Endothelial cell of umbilical vein (primary cell): ENCODE results near the gene FAM234B. TPM values are rescaled to one million over a fixed set of nuclear protein-coding genes. Genes with fewer than 3 reads are reported as not detected.

Source experiments
- BruUV-seq: library from RNA; stranded (reverse); fragments of 400-500 nt; replicated peaks from 2 replicates; lab custom pipeline; 2021; lab: Mats Ljungman, UMichigan
- CTCF ChIA-PET: fragments of 300-600, 350-600 bp; sonication (Branson Sonifier 250); formaldehyde crosslinking; loops from one replicate; lab custom pipeline; 2021; ENCODE audit warnings: antibody characterized with exemption, inconsistent platforms; lab: Charles Lee
- POLR2A ChIA-PET: fragments of 300-600, 350-600 bp; sonication (Branson Sonifier 250); formaldehyde crosslinking; loops from one replicate; lab custom pipeline; 2021; ENCODE audit warnings: antibody characterized with exemption, inconsistent platforms; lab: Charles Lee
- DNase-seq: peaks from one replicate; pipeline ENCODE4 v3.0.0-alpha.2; 2011; ENCODE audit warnings: low read depth, low spot score
- FAIRE-seq: peaks from 2 replicates; lab custom pipeline; 2011; peaks lifted over from hg19 to GRCh38; lab: Jason Lieb, UNC
- H2AFZ ChIP-seq: 2 replicates; pipeline ENCODE4 v1.6.0; 2012; ENCODE audit warnings: low read depth, low read length, control low read depth, inconsistent platforms
- H3K27ac ChIP-seq: 2 replicates; pipeline ENCODE4 v1.5.1; 2011; ENCODE audit warnings: low read depth, mild to moderate bottlenecking, control low read depth, low read length, moderate library complexity; ENCODE audit not compliant: insufficient read depth
- H3K27me3 ChIP-seq, 2 experiments: 2 replicates each; pipeline versions ENCODE4 v1.6.0 to v1.6.1; 2011; ENCODE audit warnings: low read length in 2 of 2, mixed read lengths in 1 of 2; ENCODE audit not compliant: control insufficient read depth in 2 of 2, insufficient read depth in 2 of 2
- H3K36me3 ChIP-seq, 2 experiments: 2 replicates in 1 of 2; 3 replicates in 1 of 2; pipeline ENCODE4 v1.5.1; 2011; ENCODE audit warnings: low read length in 2 of 2, mild to moderate bottlenecking in 1 of 2, moderate library complexity in 1 of 2; ENCODE audit not compliant: control insufficient read depth in 2 of 2, insufficient read depth in 2 of 2; ENCODE audit errors: extremely low read depth in 1 of 2
- H3K4me1 ChIP-seq: 3 replicates; pipeline ENCODE4 v1.5.1; 2011; ENCODE audit warnings: mild to moderate bottlenecking, low read length; ENCODE audit not compliant: control insufficient read depth, insufficient read depth; ENCODE audit errors: extremely low read depth
- H3K4me2 ChIP-seq: 2 replicates; pipeline ENCODE4 v1.6.1; 2011; ENCODE audit warnings: low read length, control low read depth, mixed read lengths; ENCODE audit not compliant: insufficient read depth
- H3K4me3 ChIP-seq, 3 experiments: fragments of 200-600 bp in 1 of 3; sonication (generic), shearing (Covaris generic) in 1 of 3; replicated peaks in 1 of 3; 2 replicates each; pipeline ENCODE4 v1.5.1; 2011 to 2016; ENCODE audit warnings: control low read depth in 3 of 3, low read length in 3 of 3, mild to moderate bottlenecking in 2 of 3, inconsistent platforms in 1 of 3, low read depth in 1 of 3, moderate library complexity in 1 of 3; ENCODE audit not compliant: insufficient read depth in 1 of 3
- H3K79me2 ChIP-seq: 2 replicates; pipeline ENCODE4 v1.6.0; 2012; ENCODE audit warnings: low read length, inconsistent platforms; ENCODE audit not compliant: control insufficient read depth, insufficient read depth
- H3K9ac ChIP-seq: replicated peaks from 2 replicates; pipeline ENCODE3; 2011; ENCODE audit warnings: low read length, control low read depth; ENCODE audit not compliant: insufficient read depth; ENCODE audit errors: extremely low read depth
- H3K9me1 ChIP-seq: replicated peaks from 3 replicates; pipeline ENCODE4 v1.6.0; 2011; ENCODE audit warnings: mild to moderate bottlenecking, low read length; ENCODE audit not compliant: control insufficient read depth, insufficient read depth; ENCODE audit errors: extremely low read depth
- H3K9me3 ChIP-seq: replicated peaks from 2 replicates; pipeline ENCODE4 v1.5.1; 2012; ENCODE audit warnings: low read length, inconsistent platforms; ENCODE audit not compliant: control insufficient read depth, insufficient read depth
- H4K20me1 ChIP-seq: replicated peaks from 2 replicates; pipeline ENCODE3; 2011; ENCODE audit warnings: mild to moderate bottlenecking, low read length; ENCODE audit not compliant: control insufficient read depth, insufficient read depth; ENCODE audit errors: extremely low read depth
- EZH2 ChIP-seq: IDR thresholded peaks from 2 replicates; pipeline ENCODE4 v1.6.1; 2012; ENCODE audit warnings: borderline replicate concordance, low read depth, mild to moderate bottlenecking, moderate library complexity, low read length, inconsistent platforms; ENCODE audit not compliant: severe bottlenecking
- FOS ChIP-seq: IDR thresholded peaks from 2 replicates; pipeline ENCODE4 v1.6.1; 2011; ENCODE audit warnings: mild to moderate bottlenecking, low read length, moderate library complexity, borderline replicate concordance; ENCODE audit not compliant: insufficient read depth
- GATA2 ChIP-seq: IDR thresholded peaks from 2 replicates; pipeline ENCODE4 v1.7.0; 2011; ENCODE audit warnings: low read depth, mild to moderate bottlenecking, moderate library complexity, mixed read lengths, low read length; ENCODE audit not compliant: insufficient read length, insufficient read depth
- JUN ChIP-seq: IDR thresholded peaks from 2 replicates; pipeline ENCODE4 v1.6.1; 2011; ENCODE audit warnings: borderline replicate concordance, low read depth; ENCODE audit not compliant: insufficient read length, insufficient read depth
- MAX ChIP-seq: IDR thresholded peaks from 2 replicates; pipeline ENCODE4 v1.6.1; 2011; ENCODE audit not compliant: insufficient read depth, insufficient read length
- POLR2A ChIP-seq: IDR thresholded peaks from 2 replicates; pipeline ENCODE4 v1.6.1; 2012; ENCODE audit warnings: low read depth, mild to moderate bottlenecking, control low read depth, low read length
- POLR2AphosphoS5 ChIP-seq: IDR thresholded peaks from 2 replicates; pipeline ENCODE4 v1.6.1; 2012; ENCODE audit warnings: low read depth, mild to moderate bottlenecking, control low read depth, low read length, moderate library complexity; ENCODE audit not compliant: insufficient read depth
- dilution Hi-C: fragments of 300-500 bp; cut with MboI; formaldehyde crosslinking; loops from one replicate; pipeline ENCODE4 v1.15.0; 2019; ENCODE audit warnings: low sequenced_read_pairs; ENCODE audit not compliant: extremely low pct_ligation_motif_present
- intact Hi-C: fragments of 100-400 bp; cut with micrococcal nuclease; formaldehyde crosslinking; loops from one replicate; pipeline ENCODE4 v1.10.0; 2022
- polyA plus RNA-seq, 4 experiments: library from polyadenylated mRNA; depleted of rRNA in 3 of 4; stranded (reverse) in 3 of 4; unstranded in 1 of 4; fragments of >200 nt; gene quantifications; 2 replicates each; pipeline versions ENCODE4 v1.2.1 to v1.2.3, GENCODE V29; 2011 to 2012; ENCODE audit warnings: missing spikeins in 1 of 4
- total RNA-seq: library from RNA; stranded (reverse); gene quantifications from 2 replicates; pipeline ENCODE4 v1.2.3, GENCODE V29; 2021

The FAM234B gene
- total and polyA plus RNA-seq, 2 donors (not counting 3 experiments of a cell fraction or from before 2014, with no cell fraction given): 4.9 to 13.2 TPM

- peak; percentile 15 for FAIRE-seq
- BruUV-seq: no TSS peak
- ChIA-PET POLR2A (no interaction called here), CTCF (no interaction called here)
- H3K9me3 ChIP-seq: no peaks in the 10 kb centered on the region
- no peak overlapping the region for H2AFZ ChIP-seq
- no peaks in the 10 kb centered on the region for H4K20me1 ChIP-seq
- H3K27ac ChIP-seq: no peak overlapping the region
- no peaks in the 10 kb centered on the region for H3K9me1 ChIP-seq
- H3K27me3 ChIP-seq: no peaks in the 10 kb centered on the region
- peaks cover 26% of the 10 kb centered on the region for H3K4me1 ChIP-seq
- dilution Hi-C loops (no loop called here), intact Hi-C loops (no loop called here)
- no peak overlapping the region for H3K4me3 ChIP-seq
- TF ChIP-seq GATA2: no peak
- no peak for TF ChIP-seq EZH2
- no peaks in the 10 kb centered on the region for H3K79me2 ChIP-seq
- no peak overlapping the region for H3K4me2 ChIP-seq
- no peak for DNase-seq
- no peaks in the 10 kb centered on the region for H3K36me3 ChIP-seq
- no peak overlapping the region for H3K9ac ChIP-seq
These were observed 77.4 kb downstream of the FAM234B start for GRCh38 chr12:13121568-13121967.

GRCh38 chr12:13124656-13125505, 80.7 kb downstream of the FAM234B start:
- H3K27ac ChIP-seq: peak overlapping the region; percentile 90
- BruUV-seq: TSS peak; percentile 80
- no peak overlapping the region for H2AFZ ChIP-seq
- H4K20me1 ChIP-seq: no peaks in the 10 kb centered on the region
- H3K9ac ChIP-seq: peak overlapping the region; percentile 53
- FAIRE-seq (peak; percentile 100), DNase-seq (peak; percentile 89)
- TF ChIP-seq POLR2AphosphoS5 (peak; percentile 88), FOS (peak; percentile 83), EZH2 (no peak), POLR2A (peak; percentile 45), MAX (no peak), GATA2 (peak; percentile 97), JUN (peak; percentile 93)
- intact Hi-C loops: loop anchor here (1.0 to 2.0 kb wide), 7 partner anchors 9 to 209 kb away; partner anchors contain the start of gene EMP1
- peak overlapping the region; percentile 57 for H3K4me2 ChIP-seq
- no peaks in the 10 kb centered on the region for H3K9me1 ChIP-seq
- H3K79me2 ChIP-seq: no peaks in the 10 kb centered on the region
- no peak overlapping the region for H3K4me3 ChIP-seq
- dilution Hi-C loops: no loop called here
- H3K27me3 ChIP-seq: no peaks in the 10 kb centered on the region
- H3K9me3 ChIP-seq: no peaks in the 10 kb centered on the region
- ChIA-PET CTCF (interaction anchor here (0.9 to 1.9 kb wide), 17 partner anchors 9 to 208 kb away, joined by 3 to 13 read pairs (median 4); partner anchors contain the start of gene EMP1), POLR2A (interaction anchor here (0.5 to 1.6 kb wide), 10 partner anchors 9 to 82 kb away, joined by 3 to 11 read pairs (median 4); partner anchors contain the start of gene EMP1)
- peaks cover 20% of the 10 kb centered on the region for H3K4me1 ChIP-seq
- no peaks in the 10 kb centered on the region for H3K36me3 ChIP-seq
